Activated CD4-positive, alpha-beta T cell treated with anti-CD3 and anti-CD28 coated beads for 48 hours (primary cell): ENCODE measurements around the gene TBX5.

Experiments
- DNase-seq: peaks from one replicate; pipeline ENCODE4 v3.0.0-alpha.2; 2020

The TBX5 gene

DNA sequence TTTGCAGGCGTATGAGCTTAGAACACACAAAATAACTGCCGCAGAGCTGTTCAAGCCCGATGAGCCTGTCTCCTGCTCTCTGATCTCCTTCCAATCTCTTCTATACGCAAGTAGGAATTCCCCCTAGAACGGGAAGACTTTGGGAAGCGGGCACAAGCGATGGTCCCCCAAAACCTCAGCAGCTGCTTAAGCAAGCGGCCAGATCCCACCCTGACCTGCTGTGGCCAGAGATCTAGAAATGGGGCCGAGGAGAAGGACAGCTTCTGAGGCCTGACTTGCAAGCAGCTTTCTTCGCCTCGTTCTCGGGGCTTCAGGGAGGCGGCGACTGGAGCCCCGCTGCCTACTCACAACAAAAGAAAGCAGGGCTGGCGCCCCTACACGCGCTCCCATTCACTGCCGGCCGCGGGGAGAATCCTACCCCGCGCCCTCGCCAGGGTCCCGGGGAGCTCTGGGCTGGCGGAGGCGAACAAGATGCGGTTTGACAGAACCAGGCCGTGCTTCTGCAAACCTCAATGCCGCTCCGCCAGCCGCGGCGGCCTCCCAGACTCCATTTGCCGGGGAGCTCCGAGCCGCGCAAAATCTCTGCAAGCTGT lies 922 bp downstream of the TBX5 start:
- DNase-seq: no peak

GRCh38 chr12:114404083-114404925 lies 1.6 kb downstream of the TBX5 start:
- no peak for DNase-seq

DNA sequence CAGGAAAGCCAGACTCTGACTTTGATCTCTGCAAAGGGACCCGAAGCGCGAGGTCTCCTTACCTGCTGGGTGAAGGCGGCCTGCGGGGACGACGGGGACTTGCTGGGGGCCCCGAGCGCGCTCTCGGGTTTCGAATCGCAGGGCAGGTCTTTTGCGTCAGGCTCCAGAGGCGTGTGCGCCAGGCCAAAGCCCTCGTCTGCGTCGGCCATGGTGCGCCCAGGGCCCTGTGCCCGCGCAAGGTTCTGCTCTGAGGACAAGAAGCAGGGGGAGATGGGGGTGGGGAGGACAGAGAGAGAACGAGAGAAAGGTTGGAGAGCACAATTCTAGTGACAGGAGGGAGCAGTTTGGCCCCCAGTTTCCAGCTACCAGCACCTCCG lies 2.3 kb downstream of the TBX5 start:
- DNase-seq: no peak

DNA sequence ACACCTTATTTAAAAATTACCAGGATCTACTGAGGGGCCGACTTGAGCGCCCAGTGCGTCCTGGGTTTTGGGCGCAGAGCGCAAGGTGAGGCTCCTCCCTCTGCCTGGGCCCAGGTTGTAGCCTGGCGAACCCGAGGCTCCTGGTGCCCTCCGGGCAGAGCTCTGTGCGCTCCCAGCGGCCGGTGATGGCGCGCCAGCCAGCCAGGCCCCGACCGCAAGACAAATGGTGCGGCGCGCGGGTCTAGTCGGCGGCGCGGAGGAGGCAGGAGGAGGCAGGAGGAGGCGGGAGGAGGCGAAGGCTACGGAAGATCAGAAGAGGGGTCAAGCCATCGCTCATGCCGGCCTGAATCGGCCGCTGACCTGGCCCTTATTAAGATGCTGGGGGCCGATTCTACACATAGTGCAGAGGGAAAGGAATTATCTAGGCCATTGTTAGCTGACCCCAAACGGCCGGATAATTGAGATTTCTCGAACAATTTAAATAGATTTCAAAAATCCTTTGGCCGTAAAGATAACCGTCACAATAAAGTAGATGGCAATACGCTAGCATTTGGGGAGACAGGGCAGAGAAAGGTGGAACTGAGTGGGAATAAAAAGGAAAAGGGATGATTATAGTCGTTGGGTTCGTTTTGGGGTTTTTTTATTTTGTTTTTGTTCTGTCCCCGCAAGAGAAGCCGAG lies 2.8 kb downstream of the TBX5 start:
- DNase-seq: peak; percentile 28

DNA sequence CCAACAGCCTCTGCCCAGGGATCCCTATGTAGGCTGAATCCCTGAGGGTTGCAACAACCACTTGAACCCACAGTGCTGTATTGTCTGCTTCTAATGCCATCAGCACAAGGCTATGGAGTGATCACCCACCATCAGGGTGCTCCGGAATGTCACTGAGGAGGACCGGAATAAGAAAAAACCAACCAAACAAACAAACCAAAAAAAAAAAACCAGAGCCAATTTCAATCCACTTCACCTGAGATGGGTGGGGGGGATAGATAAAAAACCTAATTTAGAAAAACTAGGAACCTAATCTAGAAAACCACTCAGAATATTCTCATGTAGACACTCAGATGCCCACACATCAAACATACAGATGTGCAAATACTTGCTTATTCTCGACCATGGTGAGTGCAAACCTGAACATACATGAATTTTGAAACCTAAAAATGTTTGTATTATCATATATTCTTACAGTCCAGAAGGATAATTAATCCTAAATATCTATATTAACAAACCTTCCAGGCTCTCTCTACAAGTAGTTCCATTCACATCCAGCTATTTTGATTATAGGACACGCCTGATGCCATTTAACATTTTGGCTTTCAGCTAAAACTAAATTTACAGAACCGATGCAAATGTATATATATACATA lies 3.7 kb downstream of the TBX5 start:
- no peak for DNase-seq

DNA sequence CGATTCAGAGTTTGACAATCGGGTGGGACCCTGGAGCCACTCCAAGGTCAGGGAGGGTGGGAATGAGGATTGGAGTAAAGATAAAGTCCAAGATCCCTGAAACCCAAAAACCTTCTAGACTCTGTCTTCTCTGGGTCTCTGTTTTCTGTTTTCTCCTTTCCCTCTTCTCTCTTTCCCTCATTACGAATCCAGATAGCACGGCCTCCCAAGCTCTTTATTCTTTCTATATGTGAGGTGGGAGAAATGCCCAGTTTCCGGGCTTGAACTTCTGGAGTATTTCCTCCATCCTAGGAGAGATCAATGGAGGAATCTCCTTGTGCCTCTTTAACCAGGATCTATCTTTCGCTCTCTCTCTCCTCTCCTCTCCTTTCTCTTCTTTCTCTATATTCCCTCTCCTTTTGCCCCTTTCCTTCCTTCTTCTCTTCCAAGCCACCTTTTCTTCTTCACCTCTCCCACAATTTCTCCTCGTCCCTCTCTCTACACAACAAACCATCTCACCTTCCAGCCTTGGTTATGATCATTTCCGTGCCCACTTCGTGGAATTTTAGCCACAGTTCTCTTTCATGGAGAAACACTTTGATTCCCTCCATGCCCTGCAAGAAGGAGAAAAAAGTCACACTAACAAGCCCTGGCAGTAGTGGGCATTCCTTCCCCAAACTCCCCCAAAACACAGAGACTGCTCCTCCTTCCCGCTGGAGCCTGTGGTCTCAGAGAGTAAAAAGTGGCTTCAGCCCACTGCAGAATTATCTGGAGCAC lies 4.4 kb downstream of the TBX5 start:
- DNase-seq: no peak

DNA sequence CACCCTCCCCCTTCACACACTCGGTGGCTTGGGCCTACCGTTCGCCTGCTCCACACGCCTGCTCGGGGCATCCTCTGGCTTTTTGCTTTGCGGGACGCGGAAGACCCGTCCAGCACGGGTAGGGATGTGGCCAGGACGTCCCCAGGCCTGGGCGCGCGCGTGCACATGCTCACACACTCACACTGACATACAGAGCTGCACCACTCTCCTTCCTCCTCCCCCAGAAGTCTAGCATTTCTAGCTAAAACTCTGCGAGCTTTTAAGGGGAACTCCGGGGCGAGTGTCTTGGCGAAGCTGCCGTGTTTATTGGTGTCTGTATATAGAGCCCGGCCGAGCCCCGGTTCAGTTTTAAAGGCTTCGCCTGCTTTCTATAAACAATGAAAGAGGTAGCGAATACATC lies 5.0 kb downstream of the TBX5 start:
- DNase-seq: no peak

DNA sequence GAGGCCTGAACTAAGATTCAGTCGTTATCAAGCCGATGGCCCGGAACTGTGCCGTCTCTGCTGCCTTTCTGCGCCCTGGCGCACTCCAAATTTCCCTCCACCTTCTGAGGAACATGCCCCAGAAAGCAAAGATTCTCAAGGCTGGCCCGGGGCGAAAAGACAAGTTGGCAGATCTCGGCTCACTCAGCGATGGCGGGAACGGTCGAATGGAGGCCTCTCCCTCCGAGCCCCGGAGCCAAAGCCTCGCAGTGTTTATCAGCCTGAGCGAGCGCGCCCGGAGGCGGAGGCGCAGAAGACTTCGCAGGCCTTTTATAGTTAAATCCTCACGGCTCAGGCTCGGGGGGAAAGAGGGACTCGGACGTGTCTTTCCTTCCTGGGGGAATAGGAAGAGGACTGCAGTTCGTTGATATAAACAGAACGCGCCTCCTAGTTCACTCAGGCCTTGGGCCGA lies 5.6 kb downstream of the TBX5 start:
- no peak for DNase-seq

DNA sequence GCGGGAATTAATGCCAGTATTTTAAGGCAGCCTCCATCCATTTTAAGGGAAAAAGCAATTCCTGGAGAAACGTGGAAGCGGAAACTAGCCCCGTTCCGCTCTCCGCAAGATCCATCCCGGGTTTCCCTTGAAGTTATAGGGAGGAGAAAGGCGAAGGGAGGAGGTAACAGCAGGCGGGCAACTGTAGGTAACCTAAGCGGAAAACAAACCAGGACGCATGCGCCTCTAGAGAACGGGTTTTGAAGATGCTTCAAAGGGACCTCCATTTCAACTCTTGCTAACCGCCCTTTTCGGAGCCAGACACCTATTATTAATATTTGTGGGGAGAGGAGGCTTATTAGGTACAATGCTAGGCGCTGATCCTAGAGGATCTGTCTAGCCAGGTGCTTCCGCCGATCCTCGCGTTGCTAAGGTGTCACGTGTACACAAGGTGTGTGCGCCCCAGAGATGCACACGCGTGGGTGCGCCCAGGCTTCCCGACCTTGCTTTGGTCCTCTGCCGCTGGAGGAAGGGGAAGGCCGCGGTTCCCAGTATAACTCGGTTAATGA lies 6.2 kb downstream of the TBX5 start:
- no peak for DNase-seq

- DNase-seq: no peak
These were observed 7.7 kb downstream of the TBX5 start for GRCh38 chr12:114397978-114398881.

GRCh38 chr12:114396869-114397719 lies 8.8 kb downstream of the TBX5 start:
- DNase-seq: no peak

DNA sequence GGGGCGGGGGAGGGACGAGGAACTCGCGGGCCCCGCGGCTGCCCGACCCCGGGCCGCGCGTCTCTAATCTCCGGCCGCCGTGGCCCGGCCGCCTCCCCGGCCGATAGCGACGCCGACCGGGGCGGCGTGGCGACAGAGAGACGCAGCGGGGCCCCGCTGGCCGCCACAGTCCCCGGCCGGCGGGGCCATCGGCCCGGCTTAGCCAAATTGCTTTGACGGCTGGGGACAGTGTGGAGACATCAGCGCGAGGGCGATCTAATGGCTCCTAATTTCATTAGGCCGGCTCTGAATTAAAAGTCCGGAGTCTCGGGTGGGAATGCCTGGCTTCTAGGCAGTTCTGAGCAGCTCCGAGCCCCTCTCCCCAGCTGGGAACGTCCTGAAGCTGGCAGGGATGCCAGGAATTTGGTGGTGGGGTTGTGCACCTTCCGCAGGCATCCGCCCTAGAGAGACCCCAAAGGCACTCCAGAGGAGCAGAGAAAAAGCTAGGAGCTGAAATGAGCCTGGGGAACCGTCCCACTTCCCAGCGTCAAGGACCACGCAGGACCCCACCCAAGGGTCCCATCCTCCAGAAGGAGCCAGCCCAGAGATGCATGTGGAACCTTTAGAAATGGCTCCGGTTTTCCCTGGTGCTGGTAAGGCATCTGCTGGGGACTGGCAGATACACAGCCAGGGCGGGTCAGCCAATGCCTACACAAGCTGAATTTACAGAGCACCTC lies 9.6 kb downstream of the TBX5 start:
- no peak for DNase-seq

GRCh38 chr12:114395755-114396152 lies 10.2 kb downstream of the TBX5 start:
- DNase-seq: no peak

- no peak for DNase-seq
These were observed 10.7 kb downstream of the TBX5 start for GRCh38 chr12:114395233-114395632.

- DNase-seq: no peak
These were observed 12.4 kb downstream of the TBX5 start for GRCh38 chr12:114393569-114393968.

DNA sequence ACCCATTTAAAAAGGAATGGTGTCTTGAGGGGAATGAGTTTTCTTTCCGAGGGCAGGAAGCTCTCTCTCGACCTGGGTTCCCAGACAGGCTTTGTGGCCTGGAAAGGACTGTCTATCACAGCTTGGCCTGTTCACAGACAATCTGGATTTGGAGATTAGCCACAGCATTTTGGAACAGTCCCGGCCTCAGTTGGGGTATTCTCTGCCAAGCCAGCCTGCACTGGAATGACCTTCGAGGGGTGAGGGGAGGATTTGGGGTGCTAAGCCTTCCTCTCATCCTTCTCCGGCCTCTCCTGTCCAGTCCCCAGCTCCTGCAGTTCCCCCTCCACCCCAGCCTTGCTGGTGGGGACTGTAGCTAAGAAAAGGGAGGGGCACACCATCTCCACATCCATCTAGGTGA lies 13.0 kb downstream of the TBX5 start:
- no peak for DNase-seq

DNA sequence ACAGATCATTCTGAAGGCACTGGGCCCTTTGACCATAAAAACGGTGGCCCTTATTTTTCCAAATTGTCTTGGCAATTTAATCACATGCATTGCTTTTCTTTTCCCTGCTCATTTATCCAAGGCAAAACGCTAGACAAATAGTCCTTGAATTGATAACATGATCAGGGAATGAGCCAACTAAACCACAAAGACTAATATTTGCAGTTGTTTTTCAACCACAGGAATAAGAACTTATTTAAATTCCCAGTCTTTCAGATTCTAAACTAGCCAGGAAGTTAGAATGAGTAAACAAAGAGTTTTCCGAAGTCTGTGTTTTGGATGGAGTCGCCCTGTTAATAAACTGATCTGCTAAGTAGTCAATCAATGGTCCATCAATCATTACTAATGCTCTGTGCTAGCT lies 14.9 kb downstream of the TBX5 start:
- DNase-seq: no peak

DNA sequence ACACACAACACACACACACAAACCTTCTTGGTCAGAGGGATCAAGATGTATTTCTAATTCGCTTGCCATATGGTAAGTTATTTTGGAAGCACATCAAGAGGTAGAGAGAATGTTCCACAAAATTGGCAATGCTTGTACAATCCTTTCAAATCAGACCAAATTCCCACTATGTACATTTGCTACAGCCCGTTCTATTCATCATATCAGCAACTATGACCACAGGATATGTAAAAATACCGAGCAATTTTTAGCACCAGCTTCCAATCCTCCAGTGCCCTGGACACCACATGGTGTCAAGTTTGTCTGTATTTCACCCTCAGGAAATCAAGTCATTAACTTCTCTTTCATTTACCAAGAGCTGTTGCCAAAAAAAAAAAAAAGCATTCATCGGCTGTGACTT lies 21.2 kb downstream of the TBX5 start:
- DNase-seq: no peak

GRCh38 chr12:114381177-114381576 lies 24.8 kb downstream of the TBX5 start:
- DNase-seq: no peak

GRCh38 chr12:114371733-114372132 lies 34.2 kb downstream of the TBX5 start:
- DNase-seq: no peak
